GM18508 (cell line): ENCODE results near the gene MSANTD1.

Source experiments
- ATAC-seq: cut with Tn5 transposase; IDR thresholded peaks from one replicate; pipeline ENCODE4 v1.9.1; 2021; ENCODE audit warnings: moderate number of reproducible peaks; ENCODE audit not compliant: insufficient read depth, unreplicated experiment

Gene MSANTD1

GRCh38 chr4:3246458-3247398 is 2.2 kb upstream of the MSANTD1 start:
- no peak for ATAC-seq

- ATAC-seq = no peak
Observed at GRCh38 chr4:3247399-3248177, 1.4 kb upstream of the MSANTD1 start.

GRCh38 chr4:3248178-3248480 is 830 bp upstream of the MSANTD1 start:
- no peak for ATAC-seq

GRCh38 chr4:3249711-3250437 is 915 bp downstream of the MSANTD1 start:
- no peak for ATAC-seq

- ATAC-seq = no peak
Observed at GRCh38 chr4:3250438-3250955, 1.5 kb downstream of the MSANTD1 start.

- ATAC-seq = no peak
Observed at GRCh38 chr4:3250956-3251690, 2.2 kb downstream of the MSANTD1 start.

- no peak for ATAC-seq
Observed at GRCh38 chr4:3251691-3252479, 2.9 kb downstream of the MSANTD1 start.

GRCh38 chr4:3252480-3252828 is 3.5 kb downstream of the MSANTD1 start:
- no peak for ATAC-seq

GRCh38 chr4:3252831-3253641 is 4.1 kb downstream of the MSANTD1 start:
- no peak for ATAC-seq

- ATAC-seq = no peak
Observed at GRCh38 chr4:3253808-3254207, 4.8 kb downstream of the MSANTD1 start.

GRCh38 chr4:3254302-3255131 is 5.6 kb downstream of the MSANTD1 start:
- ATAC-seq = no peak

- no peak for ATAC-seq
Observed at GRCh38 chr4:3255611-3256186, 6.7 kb downstream of the MSANTD1 start.

- ATAC-seq = no peak
Observed at GRCh38 chr4:3256230-3257102, 7.5 kb downstream of the MSANTD1 start.

- no peak for ATAC-seq
Observed at GRCh38 chr4:3257103-3257555, 8.2 kb downstream of the MSANTD1 start.

GRCh38 chr4:3257556-3258482 is 8.9 kb downstream of the MSANTD1 start:
- ATAC-seq = no peak
